Measurements from ENCODE around the gene C6orf47.
A peak's percentile ranks its signal among the peaks of the same experiment; 100 is the strongest.

GRCh38 chr6:31664790-31665500, 4.4 kb upstream of the C6orf47 start, which contains the start of gene GPANK1:
- TF ChIP-seq CTCF (IDR thresholded peaks at IDR 0.05) (no peak), POLR2A (IDR thresholded peaks at IDR 0.05) (peak; percentile 35 to 80)

Measured in uterus (tissue), 2 donors.